HTR-8/SVneo (cell line): Measurements from ENCODE around the gene BTRC.
"Not testable (repeated sequence)": the region's sequence is repeated elsewhere in the genome, so short reads cannot be mapped to it uniquely, and the experiment has no call there.

ENCODE experiments used
- DNase-seq: peaks from one replicate; pipeline ENCODE4 v3.0.0; 2011; ENCODE audit warnings: low spot score, mixed read lengths; ENCODE audit not compliant: insufficient read length
- FAIRE-seq: peaks from 2 replicates; lab custom pipeline; 2011; peaks lifted over from hg19 to GRCh38; lab: Jason Lieb, UNC

Gene BTRC

DNA sequence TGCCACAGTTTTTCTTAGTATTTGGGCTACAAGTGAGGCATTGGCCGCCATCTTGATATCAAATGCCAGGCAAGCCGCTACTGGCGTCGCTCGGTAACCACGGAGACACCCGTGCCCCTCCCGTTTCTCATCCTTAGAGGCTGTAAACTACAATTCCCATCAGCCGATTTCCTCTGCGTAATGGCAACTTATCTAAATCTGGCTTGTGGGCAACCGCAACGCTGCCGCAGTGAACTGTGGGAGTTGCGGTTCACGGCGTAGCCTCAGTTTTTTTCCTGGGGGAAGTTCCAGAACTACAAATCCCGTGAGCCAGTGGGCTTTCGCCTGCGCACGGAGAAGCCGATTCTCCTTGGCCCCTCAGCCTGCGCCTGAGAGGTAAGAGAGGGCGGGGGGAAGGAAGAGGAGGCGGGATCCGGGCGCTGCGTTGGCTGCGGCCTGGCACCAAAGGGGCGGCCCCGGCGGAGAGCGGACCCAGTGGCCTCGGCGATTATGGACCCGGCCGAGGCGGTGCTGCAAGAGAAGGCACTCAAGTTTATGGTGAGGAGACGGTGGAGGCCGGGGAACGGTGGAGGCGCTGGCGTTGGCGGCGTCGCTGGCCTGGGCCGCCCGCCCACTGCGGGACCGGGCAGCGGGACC is at the start of gene BTRC:
BTRC (plus strand) TSS at position 474 of the 636 bp plus-strand sequence; CDS start at position 490, 16 bp downstream.
- FAIRE-seq, result peak; percentile 94
- peak; percentile 93 for DNase-seq

DNA sequence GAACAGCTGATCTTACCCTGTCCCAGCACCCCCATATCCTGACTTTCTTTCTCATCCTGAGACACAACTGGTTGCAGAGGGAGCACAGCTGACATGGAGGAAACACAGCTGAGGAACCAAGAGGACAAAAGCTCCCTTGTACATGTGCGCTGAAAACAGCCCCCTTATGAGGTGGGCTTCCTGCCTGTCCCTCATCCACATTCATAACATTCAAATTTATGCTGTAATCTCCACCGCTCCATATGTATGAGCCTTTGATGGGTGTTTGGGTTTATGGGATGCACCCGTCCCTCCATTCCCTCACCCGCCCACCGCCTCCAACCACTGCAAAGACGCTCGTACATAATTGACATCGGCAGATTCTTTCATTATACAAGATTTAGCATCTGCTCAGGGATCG is 49.6 kb upstream of the BTRC start:
- DNase-seq, result no peak
- no peak for FAIRE-seq

- no peak for DNase-seq
- no peak for FAIRE-seq
Observed at GRCh38 chr10:101305320-101306241, 48.4 kb upstream of the BTRC start.

GRCh38 chr10:101308051-101308450 is 45.9 kb upstream of the BTRC start:
- no peak for FAIRE-seq
- no peak for DNase-seq

DNA sequence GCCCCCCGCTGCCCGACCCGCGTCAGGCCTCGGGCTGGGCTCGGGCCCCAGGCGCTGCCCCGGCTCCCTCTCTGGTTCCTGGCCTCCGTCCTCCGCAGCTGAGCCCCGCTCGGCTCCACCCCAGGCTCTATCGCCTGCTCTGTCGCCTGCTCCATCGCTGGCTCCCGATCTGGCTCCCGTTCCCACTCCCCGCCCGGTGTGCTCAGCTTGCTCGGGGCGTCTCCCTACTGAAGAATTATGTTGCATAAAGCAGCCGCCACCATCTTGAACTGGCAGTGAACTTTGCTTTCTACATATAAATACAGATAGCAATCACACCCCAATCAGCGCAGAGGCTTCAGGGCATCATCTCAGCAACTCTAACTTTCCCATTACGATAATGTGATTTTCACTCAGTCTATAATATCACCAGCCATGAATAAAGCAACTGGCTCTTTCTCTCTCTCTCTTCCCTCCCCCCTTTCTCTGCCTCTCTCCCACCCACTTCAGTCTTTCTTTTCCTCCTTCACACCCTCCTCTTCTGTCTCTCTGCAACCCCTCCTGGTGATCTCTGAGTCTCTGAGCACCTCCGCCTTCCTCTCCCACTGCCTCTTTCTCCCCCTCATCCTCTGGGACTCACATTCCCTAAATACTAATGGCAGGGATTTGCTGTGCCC is 43.3 kb upstream of the BTRC start:
- DNase-seq, result no peak
- FAIRE-seq, result no peak

- DNase-seq (no peak), FAIRE-seq (no peak)
Observed at GRCh38 chr10:101311185-101312066, 42.5 kb upstream of the BTRC start.

GRCh38 chr10:101319241-101319915 is 34.6 kb upstream of the BTRC start:
- no peak for DNase-seq
- FAIRE-seq, result no peak

- no peak for DNase-seq
- FAIRE-seq, result no peak
Observed at GRCh38 chr10:101321073-101321472, 32.9 kb upstream of the BTRC start.

DNA sequence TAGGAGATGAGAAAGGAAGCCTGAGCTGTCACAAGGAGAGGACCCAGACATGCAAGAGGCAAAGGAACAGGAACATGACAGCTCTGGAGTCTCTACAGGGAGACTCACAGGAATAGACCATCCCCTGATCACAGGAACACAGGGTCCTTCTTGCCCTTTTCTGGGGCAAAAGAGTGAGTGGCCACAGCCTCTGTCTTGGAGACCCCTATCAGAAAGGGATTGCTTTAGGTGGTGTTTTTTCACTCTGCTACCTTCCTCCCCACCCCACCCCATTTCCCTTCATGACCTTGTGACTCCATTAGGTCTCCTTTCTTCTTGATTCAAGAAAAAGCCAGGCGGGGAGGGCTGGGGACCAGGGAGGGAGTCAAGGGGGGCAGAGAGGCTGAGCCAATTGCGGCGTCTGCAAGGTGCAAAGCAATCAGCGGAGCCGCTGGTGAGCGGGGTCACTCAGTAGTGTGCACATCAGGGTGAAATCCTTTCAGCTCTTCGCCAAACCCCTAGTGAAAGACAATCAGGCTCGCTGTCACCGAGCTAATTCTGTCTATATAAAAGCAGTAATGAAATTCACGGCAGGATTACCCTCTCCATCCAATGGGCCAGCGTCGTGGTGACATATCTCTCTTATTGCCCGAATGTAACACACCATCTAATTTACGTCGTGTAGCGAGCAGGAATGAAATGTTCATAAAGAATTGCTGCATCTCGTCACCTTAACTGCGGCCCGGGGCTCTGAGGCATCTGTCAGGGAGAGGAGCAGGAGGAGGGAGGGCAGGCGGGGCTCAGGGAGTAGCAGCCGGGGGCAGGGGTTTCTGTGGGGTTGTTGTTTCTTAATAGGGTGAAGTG is 31.5 kb upstream of the BTRC start:
- no peak for FAIRE-seq
- DNase-seq, result no peak

GRCh38 chr10:101323495-101323894 is 30.5 kb upstream of the BTRC start:
- FAIRE-seq (no peak), DNase-seq (no peak)

GRCh38 chr10:101327454-101327853 is 26.5 kb upstream of the BTRC start:
- DNase-seq, FAIRE-seq: not testable (repeated sequence)

DNA sequence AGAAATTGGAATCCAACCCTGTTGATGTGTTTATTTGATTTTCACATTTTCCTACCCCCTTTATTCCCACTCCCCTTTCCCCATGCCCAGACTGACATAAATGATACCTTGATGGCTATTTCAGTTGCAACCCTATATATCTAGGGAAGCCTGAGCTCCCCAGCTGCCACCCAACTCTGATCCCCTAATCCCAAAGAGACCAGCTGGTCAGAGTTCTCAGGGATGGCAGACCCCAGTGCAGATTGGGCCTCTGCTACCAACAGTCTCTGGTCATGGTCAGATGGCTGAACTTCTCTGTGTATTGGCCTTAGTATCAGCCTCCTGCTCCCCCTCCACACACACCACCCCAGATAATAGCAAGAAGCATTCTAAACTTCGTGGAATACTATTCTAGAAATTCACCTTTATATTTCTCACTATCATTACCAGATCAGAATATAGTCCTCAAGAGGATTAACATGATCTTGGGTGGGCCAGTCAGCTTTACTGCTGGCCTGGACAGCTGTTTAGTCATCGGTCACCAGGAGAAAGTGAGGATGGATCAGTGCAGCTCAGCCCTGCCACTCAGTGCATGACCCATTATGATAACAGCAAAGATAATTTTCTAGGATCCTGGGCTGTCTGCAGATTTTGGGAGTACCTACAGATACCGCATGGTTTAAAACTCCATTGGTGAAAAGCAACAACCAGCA is 24.5 kb upstream of the BTRC start:
- DNase-seq (no peak), FAIRE-seq (no peak)

GRCh38 chr10:101330231-101330630 is 23.7 kb upstream of the BTRC start:
- DNase-seq (no peak), FAIRE-seq (no peak)

- FAIRE-seq (no peak), DNase-seq (no peak)
Observed at GRCh38 chr10:101330631-101331225, 23.2 kb upstream of the BTRC start.

- FAIRE-seq (no peak), DNase-seq (no peak)
Observed at GRCh38 chr10:101331956-101332355, 22.0 kb upstream of the BTRC start.

DNA sequence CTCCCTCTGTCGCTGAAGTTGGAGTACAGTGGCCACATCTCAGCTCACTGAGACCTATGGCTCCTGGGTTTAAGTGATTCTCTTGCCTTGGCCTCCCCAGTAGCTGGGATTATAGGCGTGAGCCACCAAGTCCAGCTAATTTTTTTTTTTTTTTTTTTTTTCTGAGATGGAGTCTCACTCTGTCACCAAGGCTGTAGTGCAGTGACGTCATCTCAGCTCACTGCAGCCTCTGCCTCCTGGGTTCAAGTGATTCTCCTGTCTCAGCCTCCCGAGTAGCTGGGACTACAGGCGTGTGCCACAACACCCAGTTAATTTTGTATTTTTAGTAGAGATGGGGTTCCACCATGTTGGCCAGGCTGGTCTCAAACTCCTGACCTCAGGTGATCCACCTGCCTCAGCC is 19.7 kb upstream of the BTRC start:
- FAIRE-seq, DNase-seq: not testable (repeated sequence)

GRCh38 chr10:101336382-101336781 is 17.6 kb upstream of the BTRC start:
- DNase-seq, result no peak
- no peak for FAIRE-seq

DNA sequence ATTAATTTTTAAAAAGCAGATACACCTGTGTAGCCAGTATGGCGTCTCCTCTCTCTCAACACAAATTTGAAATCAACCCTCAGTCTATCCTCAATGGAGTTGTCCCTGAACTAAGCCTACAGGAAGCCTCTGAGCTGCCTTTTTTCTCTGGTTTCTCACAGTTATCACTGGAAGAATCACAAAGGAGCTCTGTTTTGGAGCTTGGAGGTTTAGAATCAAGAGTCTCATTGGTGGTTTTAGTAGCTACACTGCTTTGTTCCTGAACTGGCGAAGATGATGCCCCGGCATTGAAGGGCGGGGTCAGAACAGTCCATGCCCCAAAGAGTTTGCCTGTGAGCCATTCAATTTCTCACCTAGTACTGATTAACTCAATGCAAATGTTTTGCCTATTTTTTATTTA is 16.1 kb upstream of the BTRC start:
- no peak for FAIRE-seq
- DNase-seq, result no peak
